Activated CD8-positive, alpha-beta memory T cell treated with anti-CD3 and anti-CD28 coated beads for 4 hours (primary cell): ENCODE measurements around the gene SSH2.
"Not testable (repeated sequence)": the region's sequence is repeated elsewhere in the genome, so short reads cannot be mapped to it uniquely, and the experiment has no call there.

Experiments
- DNase-seq, 2 donors: peaks; one replicate each; pipeline ENCODE4 v3.0.0-alpha.2; 2020; ENCODE audit warnings: low read depth in 2 of 2

SSH2 gene

DNA sequence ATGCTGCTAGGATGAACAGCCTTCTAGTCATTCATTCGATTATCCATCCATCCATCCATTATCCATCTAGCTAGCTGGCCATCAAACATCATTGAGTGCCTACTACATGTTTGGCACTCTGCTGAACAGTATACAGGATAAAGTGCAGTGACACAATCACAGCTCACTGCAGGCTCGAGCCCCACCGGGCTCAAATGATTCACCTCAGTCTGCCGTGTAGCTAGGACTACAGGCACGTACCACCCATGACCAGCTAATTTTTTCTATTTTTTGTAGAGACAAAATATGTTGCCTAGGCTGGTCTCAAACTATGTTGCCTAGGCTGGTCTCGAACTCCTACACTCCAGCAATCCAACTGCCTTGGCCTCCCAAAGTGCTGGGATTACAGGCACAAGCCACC lies 50.0 kb downstream of the SSH2 start:
- DNase-seq: no peak

DNA sequence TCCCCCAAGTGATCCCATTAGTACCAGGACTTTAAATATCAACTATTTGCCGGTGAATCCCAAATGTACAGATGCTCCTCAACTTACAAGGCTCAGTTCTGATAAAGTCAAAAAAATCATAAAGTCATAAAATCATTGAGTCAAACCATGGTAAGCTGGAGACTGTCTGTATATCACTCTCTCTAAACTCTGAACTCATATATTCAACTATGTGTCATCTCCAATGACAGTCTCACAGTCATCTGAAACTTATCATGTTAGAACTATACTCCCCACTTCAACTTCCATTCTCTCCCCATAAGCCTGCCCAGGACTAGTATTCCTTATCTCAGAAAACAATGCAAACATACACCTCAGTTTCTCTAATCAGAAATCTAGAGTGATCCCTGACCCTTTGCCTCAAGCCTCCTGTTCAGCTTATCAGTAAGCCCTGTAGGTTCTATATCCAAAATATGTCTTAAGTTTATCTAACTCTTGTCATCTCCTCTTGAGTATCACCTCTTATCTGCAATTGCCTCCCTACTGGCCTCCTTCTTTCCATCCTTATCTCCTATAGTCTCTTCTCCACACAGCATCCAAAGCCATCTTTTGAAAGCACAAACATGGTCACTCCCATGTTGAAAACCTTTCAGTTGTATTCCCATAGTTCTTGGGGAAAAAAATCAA lies 55.0 kb downstream of the SSH2 start:
- DNase-seq: no peak

DNA sequence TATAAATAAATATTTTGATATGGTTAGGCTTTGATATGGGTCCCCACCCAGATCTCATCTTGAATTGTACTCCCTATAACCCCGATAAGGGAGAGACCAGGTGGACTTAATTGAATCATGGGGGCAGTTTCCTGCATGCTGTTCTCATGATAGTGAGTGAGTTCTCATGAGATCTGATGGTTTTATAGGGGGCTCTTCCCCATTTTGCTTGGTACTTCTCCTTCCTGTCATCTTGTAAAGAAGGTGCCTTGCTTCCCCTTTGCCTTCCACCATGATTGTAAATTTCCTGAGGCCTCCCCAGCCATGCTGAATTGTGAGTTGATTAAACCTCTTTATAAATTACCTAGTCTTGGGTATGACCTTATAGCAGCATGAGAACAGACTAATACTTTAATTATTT lies 55.7 kb downstream of the SSH2 start:
- DNase-seq: not testable (repeated sequence)

DNA sequence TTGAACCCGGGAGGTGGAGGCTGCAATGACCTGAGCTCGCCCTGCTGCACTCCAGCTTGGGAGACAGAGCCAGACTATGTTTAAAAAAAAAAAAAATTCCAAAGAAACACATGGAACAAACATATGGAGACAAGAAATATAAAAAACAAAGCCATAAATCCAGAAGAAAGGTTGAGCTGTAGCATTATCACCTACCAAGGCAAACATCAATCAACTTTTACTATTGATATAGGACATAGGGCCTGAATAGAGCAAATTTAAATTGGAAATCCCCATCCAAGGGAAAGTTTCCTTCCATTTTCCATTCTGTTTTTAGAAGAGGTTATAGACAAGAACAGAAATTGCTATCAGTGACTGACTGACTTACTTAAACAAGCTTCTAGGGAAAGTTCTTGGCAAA lies 56.6 kb downstream of the SSH2 start:
- DNase-seq: no peak

DNA sequence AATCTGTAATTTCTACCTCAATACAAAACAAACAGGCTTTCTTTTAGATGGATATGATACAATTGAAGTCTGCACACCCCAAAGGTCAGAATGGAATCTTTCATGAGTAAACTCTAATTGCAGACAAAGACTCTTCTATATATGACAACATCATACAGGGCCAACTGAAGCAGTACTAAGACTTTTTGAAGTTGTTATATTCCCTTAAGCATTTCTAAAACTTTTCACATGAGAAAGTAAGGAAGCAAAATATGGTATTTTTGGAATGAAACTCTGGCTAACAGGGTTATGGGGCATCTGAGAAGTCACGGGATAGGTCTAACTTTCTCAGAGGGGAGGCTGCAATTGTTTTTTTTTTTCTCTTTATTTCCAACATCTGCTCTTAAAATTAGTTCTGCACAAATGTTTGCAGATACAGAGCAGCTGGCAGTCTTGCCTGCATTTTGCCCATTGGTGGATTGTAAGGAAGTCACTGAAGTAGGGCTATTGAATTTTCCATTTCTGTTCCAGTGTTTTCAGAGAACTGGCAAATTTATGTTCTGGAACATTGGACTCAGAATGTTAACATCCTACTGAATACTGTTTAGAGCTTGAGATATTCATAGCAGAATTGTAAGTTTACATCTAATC lies 59.1 kb downstream of the SSH2 start:
- DNase-seq: no peak

DNA sequence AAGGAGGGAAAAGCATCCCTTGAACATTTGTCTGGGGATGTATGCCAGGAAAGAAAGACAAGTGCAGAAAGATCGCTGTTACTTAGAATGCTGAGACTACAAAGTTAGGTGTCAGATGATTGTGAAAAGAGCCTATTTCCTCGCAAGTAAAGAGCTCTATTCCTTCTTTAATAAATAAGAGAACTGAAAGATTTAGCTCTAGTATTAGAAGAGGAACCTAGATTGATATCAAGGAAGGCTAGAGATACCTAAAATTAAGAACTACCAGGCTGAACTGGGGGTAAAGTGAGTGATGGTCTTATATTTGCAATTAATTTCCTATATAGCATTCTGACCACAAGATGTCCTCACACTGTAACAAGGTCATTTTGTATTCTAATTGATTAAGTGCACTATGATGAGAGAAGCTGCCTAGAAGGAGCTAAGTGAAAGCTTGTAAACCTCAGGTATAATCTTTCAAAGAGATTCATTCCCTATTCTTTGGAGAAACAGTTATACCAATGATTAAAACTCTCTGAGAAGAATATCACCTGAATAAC lies 62.3 kb downstream of the SSH2 start:
- no peak for DNase-seq

DNA sequence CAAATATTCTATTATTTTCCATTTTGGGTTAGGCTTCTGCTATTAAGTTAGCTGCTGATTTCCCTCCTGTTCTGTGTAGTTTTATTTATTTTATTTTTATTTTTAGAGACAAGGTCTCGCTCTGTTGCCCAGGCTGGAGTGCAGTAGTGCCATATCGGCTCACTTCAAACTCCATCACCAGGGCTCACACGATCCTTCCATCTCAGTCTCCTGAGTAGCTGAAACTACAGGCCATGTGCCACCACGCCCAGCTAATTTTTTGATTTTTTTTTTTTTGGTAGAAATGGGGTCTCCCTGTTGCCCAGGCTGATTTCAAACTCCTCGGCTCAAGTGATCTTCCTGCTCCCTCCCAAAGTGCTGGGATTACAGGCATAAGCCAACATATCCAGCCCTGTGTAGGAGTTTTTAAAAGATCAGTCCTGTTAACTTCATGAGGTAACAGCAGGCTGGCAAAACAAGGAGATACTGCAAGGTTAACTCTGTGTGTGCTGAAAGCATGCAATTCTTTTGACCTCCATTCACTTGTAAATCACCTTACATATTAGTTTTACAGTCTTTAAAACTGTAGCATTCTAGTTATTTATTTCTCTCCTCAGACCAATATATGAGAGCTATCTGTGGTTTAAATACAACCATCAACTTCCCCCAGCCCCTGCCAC lies 63.2 kb downstream of the SSH2 start:
- no peak for DNase-seq

DNA sequence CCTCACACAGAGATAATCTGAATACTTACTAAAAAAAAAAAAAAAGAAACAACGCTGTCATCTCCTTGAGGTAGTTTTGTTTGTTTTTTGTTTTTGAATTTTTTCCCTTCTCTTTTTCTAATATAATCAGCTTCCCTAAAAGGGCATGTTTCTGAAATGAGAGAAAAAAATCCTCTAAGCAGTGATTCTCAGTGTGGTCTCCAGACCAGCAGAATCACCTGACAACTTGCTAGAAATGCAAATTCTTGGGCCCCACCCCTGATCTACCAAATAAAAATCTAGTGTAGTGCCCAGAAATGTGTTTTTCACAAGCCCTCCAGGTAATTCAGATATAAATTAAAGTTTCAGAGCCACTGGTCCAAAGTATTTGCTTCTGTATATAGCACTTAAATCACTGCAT lies 65.4 kb downstream of the SSH2 start:
- no peak for DNase-seq

DNA sequence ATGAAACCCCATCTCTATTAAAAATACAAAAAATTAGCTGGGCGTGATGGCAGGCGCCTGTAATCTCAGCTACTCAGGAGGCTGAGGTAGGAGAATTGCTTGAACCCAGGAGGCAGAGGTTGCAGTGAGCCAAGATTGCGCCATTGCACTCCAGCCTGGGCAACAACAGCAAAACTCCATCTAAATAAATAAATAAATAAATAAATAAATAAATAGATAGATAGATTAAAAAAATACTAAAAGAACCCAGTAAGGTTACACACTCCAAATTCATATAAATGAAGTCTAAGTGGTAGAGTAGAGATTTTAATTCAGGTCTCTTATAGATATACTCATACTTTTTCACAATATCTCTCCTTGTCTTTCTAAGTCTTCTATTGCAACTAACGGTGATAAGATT lies 65.9 kb downstream of the SSH2 start:
- DNase-seq: not testable (repeated sequence)

DNA sequence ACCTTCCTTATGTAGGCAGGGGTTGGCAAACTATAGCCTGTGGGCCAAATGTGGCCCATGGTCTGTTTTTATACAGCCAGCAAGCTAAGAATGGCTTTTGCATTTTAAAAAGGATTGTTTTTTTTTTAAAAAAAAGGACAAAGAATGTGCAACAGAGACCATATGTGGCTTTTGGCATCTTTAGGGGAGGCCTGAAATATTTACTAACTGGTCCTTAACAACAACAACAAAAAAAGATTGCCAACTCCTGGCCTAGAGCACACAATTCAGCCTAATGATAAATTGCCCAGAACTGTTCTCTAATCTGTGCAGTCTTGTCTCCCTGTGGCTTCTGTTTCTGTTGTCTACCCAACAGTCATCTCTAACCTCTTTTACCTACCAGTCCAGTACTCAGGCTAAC lies 67.1 kb downstream of the SSH2 start:
- no peak for DNase-seq

DNA sequence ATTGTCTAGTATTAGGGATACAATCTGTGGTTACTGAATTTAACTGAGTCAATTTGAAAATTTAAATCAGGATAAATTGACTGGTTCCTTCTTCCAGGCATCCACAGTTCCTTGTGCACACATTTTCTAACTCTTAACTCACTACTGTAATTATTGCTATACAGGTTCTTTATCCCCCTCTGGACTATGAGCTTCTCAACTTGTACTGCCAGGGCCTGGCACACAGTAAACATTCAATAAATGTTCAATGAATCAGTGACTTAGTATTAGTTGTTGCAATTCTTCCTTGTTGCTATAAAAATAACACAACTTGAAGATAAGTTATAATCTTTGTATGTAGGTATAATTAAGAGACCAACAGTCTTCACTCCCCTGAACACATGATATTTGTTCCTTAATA lies 67.9 kb downstream of the SSH2 start:
- no peak for DNase-seq

DNA sequence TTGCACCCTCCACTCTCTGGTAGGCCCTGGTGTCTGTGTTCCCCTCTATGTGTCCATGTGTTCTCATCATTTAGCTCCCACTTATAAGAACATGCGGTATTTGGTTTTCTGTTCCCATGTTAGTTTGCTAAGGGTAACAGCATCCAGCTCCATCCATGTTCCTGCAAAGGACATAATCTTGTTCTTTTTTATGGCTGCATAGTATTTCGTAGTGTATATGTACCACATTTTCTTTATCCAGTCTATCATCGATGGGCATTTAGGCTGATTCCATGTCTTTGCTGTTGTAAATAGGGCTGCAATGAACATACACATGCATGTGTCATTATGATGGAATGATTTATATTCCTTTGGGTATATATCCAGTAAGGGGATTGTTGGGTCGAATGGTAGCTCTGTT lies 70.6 kb downstream of the SSH2 start:
- not testable (repeated sequence) for DNase-seq

DNA sequence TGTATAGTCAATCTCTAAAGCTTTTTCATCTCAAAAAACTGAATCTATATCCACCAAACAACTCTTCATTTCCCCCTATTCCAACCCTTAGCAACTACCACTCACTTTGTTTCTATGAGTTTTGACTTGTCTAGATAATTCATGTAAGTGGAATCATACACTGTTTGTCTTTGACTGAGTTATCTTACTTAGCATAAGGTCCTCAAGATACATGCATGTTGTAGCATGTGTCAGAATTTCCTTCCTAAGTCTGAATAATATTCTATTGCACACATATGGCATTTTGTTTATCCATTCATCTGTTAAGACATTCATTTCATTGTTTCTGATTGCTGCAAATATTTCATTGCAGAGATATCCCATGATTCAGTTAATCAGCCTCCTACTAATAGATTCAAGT lies 72.2 kb downstream of the SSH2 start:
- no peak for DNase-seq

DNA sequence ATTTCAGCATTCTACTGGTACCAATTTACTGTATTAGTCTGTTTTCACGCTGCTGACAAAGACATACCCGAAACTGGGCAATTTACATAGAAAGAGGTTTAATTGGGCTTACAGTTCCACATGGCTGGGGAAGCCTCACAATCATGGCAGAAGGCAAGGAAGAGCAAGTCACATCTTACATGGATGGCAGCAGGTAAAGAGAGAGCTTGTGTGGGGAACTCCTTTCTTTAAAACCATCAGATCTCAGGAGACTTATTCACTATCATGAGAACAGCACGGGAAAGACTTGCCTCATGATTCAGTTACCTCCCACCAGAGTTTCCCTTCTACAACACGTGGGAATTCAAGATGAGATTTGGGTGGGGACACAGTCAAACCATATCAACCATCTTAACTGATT lies 72.9 kb downstream of the SSH2 start:
- DNase-seq: not testable (repeated sequence)

DNA sequence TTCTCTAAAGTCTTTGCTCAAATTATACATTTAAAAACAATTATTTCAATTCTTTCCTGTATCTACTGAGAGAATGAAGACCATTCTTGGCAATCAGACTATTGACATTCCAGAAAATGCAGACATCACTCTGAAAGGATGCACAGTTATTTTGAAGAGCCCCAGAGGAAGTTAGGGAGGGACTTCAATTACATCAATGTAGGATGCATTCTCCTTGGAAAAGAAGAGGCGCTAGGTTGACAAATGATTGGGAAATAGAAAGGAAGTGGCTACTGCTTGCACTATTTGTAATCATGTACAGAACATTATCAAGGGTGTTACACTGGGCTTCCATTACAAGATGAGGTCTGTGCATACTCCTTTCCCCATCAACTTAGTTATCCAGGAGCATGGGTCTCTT lies 74.3 kb downstream of the SSH2 start:
- DNase-seq: no peak

DNA sequence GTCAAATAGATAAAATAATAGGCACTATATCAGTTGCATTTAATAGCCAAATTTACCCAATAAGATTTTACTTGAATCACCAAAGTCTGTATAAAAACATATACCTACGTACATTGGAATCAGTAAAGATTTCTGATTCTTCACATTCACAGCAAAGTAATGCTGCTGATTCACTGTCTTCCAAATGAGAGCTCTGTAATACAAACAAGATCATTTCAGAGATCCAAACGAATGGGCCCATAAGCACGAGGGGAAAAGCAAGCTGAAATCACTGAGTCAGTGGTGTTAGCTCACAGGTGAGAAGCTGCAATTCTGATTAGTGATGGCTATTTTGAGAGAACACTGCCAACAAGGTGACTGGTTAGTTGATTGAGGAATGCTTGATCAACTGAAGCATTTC lies 81.3 kb downstream of the SSH2 start:
- DNase-seq: no peak

DNA sequence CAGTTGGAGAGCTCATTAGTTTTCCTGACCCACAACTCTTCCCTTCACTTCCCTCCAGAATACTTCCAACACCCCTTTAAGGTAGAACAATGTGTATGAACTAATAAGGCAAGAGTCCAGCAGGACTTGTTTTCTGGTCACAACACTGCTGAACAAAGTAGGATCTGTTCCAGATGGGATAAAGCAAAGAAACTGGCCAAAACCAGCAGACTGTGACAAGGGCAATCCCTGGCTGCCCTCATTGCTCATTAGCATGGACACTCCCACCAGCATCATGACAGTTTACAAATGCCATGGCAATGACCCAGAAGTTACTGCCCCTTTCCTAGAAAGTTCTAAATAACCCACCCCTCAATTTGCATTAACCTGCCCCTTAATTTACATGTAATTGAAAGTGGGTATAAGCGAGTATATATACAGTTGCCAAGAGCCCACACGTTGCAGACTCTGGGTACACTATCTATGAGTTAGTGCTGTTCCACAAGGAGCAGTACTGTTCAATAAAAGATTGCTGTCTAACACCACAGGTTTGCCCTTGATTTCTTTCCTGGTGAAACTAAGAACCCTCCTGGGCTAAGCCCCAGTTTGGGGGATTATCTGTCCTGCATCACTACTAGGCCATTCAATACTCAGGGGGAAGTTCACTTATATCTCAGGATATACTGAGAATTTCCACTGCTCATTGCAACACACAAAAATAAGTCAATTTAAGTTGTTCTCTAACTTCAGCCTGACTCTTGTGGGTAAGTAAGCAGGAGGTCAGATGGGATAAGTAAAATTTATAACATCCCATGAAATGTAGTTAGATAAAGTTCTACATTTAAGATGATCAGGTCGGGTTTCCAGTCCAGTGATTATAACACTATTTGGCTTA lies 82.3 kb downstream of the SSH2 start:
- no peak for DNase-seq

DNA sequence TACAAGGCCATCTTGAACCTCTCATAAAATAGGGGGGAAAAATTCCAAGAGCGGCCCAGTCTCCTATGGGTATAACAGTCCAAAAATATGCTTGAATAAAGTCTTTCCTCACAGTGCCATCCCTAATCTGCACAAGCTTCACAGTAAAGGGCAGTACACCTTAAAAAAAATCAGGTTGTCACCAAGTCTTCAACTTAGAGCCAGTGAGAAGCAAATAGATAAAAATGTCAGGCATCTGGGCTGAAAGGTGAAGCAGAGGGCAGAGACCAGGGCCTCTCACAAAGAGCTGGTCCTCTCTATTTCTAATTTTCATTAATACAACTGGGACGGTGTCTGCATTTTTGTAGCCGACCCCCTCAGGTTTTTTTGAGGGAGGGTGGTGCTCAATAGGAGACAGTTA lies 82.9 kb downstream of the SSH2 start:
- DNase-seq: no peak

DNA sequence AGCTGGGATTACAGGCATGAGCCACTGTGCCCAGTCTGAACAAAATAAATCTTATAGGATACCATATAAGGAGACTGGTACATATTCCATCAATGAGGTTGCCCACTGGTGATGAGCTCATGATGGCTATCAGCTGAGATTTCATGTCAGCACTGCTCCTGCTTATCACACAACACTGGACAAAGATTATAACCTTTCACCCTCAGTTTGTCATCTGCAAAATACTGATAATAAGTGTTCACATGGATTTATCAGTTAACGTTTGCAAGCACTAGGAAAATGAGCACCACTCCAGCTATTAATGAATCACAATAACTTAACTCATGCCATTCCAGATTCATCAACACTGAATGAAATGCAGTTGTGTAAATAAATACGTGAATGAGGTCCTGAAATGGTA lies 83.7 kb downstream of the SSH2 start:
- no peak for DNase-seq

DNA sequence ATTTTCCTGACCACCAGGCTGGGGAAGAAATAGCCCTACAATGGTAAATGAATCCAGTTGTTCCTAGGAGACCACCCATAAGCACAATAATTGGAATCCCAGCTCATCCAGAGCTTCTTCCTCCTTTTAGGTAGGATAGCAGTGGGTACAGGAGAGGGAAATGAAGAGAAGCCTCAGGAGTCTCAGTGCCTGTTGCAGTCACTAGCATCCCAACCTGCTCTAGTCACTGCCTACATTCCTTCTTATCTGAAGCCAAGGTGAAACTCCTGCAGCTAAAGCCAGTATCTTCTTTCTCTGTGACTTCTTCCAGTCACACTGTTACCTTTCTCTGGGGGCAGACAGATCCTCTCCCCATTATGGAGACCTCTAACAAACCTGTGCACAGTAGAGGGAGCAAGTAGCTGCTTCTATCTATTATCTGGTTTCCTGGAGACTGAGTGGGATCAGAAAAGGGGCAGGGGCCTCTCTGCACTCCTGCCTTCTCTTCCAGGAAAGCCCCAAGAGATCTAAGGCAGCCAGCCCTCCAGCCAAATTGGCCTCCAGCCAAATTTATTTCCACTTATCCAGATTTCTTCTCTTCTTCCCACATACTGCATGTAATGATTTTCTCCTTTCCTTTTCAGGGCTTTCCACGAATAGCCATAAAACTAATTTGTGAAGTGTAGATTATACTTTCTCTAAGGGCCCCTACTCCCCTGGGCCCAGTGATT lies 85.5 kb downstream of the SSH2 start:
- DNase-seq: no peak

DNA sequence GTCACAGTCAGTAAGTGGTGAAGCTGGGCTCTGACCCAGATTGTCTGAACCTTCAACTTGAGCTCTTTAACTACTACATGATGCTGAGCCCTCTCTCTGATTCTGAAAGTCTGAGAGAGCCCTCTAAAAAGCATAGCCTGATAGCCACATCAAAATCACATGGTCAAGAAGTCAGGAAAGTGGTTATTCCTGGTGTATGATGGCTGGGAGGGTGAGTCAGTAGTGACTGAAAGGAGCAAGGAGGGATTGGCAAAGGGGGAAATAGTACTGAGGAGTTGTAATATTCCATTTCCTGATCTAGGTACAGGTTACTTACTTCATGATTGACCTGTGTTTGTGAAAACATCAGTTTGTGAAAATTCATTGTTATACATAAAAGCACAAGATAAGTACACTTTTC lies 89.1 kb downstream of the SSH2 start:
- DNase-seq: no peak

DNA sequence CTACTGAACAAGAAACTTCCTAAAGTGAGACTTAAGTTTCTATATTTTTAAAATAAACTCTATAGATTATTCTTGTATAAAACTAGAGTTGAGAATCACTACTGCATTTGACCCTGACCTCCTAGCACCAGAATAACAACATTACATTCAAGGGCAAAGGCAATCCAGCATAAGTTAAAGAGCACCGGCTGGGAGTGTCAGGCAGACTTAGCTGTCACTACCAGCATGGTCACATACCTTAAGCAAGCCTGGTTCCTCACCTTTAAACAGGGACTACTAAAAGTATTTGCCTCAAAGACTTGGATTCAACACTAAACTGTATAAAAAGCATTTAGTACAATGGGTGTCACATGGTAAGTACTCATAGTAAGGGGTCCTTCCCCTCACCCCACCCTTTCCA lies 90.4 kb downstream of the SSH2 start:
- DNase-seq: no peak
